GM06990 (cell line): ENCODE data around the gene DPAGT1.

Experiments used
- DNase-seq: peaks from one replicate; pipeline ENCODE4 v3.0.0-alpha.2; 2011; ENCODE audit not compliant: insufficient read length; ENCODE audit errors: extremely low read depth
- H3K27me3 ChIP-seq: replicated peaks from 2 replicates; pipeline ENCODE4 v1.6.0; 2011; ENCODE audit warnings: low read length; ENCODE audit not compliant: control insufficient read depth, insufficient read depth
- H3K36me3 ChIP-seq: 2 replicates; pipeline ENCODE4 v1.5.1; 2011; ENCODE audit warnings: low read length; ENCODE audit not compliant: control insufficient read depth, insufficient read depth
- H3K4me3 ChIP-seq: replicated peaks from 2 replicates; pipeline ENCODE4 v1.5.1; 2011; ENCODE audit warnings: low read depth, mild to moderate bottlenecking, control low read depth, low read length
- TF ChIP-seq, protein P1 (sequence below): IDR thresholded peaks from 2 replicates; pipeline ENCODE4 v1.5.1; 2011; ENCODE audit warnings: low read length, control low read depth, mild to moderate bottlenecking, inconsistent platforms; ENCODE audit not compliant: insufficient read depth, poor library complexity, severe bottlenecking

Gene DPAGT1

DNA sequence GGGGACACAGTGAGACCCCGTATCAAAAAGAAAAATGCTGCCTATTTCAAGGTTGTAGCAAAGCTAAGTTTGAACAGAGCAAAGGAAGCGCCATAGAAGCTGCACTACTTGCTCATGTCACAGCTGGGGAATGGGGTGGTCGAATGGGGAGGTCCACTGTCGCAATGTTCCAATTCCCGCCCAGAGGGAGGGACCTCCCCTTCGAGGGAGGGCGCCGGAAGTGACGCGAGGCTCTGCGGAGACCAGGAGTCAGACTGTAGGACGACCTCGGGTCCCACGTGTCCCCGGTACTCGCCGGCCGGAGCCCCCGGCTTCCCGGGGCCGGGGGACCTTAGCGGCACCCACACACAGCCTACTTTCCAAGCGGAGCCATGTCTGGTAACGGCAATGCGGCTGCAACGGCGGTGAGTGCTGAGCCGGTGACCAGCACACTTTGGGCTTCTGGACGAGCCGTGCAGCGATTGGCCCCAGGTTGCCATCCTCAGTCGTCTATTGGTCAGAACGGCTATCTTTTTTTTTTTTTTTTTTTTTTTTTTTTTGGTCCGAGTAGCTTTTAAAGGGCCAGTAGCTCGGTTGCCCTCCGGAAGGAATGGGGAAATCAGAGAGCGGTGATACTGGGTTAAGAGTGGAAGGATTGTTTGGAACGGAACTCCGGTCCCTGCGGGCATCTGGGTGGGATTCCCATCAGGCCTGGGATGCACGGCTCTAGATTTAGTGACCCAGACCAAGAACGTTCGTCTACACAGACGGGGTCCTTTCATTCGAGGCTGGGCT, 16.8 kb downstream of the DPAGT1 start, which contains the start of gene HMBS:
Gene HMBS (plus strand): TSS at position 219 of the 774 bp plus-strand sequence. CDS start 153 bp downstream, at position 372.
- peak; percentile 96 for DNase-seq
- Histone ChIP-seq H3K27me3 (no peaks in the 10 kb centered on the region), H3K36me3 (peaks cover 18% of the 10 kb centered on the region), H3K4me3 (peak within 1 kb of the TSS; percentile 91)
- TF ChIP-seq, protein P1, sequence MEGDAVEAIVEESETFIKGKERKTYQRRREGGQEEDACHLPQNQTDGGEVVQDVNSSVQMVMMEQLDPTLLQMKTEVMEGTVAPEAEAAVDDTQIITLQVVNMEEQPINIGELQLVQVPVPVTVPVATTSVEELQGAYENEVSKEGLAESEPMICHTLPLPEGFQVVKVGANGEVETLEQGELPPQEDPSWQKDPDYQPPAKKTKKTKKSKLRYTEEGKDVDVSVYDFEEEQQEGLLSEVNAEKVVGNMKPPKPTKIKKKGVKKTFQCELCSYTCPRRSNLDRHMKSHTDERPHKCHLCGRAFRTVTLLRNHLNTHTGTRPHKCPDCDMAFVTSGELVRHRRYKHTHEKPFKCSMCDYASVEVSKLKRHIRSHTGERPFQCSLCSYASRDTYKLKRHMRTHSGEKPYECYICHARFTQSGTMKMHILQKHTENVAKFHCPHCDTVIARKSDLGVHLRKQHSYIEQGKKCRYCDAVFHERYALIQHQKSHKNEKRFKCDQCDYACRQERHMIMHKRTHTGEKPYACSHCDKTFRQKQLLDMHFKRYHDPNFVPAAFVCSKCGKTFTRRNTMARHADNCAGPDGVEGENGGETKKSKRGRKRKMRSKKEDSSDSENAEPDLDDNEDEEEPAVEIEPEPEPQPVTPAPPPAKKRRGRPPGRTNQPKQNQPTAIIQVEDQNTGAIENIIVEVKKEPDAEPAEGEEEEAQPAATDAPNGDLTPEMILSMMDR = no peak

DNA sequence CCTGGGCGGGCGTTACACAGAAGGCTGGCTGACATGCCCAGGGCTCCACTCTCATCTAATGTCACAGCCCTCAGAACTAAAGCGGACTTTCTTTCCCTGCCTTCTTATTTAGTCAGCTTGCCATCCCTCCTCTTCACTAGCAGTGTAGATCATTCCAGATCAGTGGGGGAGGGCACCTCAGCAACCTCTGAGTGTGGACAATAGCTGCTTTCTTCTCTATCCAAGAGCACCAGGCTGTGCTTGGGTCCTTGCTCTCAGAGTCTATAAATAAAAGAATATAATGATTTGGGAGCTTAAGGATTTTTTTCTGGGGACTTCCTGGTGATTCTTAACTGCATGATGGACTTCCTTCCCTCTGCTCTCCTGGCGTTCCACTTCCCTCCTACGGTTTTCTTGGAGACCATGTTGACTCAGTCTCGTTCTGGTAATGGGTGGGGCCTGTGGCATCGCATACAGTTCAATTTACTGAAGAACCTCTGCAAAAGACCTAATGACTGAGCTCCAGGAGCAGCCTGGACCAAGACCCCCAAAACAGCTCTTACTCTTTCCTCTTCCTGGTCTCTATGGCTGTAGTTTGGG, 19.9 kb downstream of the DPAGT1 start:
- no peaks in the 10 kb centered on the region for H3K27me3 ChIP-seq
- no peak for DNase-seq
- TF ChIP-seq, protein P1 = no peak
- no peak overlapping the region for H3K4me3 ChIP-seq
- H3K36me3 ChIP-seq = peaks cover 30% of the 10 kb centered on the region

DNA sequence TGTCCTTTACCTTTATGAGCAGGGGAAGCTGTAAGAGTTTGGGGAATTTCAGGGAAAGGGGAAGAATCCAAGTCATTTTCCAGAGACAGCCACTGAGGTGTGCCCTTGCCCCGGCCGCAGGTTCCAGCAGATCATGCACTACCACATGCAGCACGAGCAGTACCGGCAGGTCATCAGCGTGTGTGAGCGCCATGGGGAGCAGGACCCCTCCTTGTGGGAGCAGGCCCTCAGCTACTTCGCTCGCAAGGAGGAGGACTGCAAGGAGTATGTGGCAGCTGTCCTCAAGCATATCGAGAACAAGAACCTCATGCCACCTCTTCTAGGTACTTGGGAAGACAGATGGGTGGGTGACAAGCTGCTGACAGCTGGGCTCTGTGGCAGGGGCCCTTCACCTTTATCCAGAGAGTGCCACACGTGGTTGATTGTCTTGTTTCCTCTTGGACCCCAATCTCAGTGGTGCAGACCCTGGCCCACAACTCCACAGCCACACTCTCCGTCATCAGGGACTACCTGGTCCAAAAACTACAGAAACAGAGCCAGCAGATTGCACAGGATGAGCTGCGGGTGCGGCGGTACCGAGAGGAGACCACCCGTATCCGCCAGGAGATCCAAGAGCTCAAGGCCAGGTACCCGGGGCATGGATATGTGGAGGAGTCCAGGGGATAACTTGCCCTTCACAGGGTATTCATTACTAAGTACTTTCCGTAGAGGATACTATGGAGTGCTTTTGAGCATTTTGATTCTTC, 22.8 kb downstream of the DPAGT1 start:
- DNase-seq = no peak
- peaks cover 30% of the 10 kb centered on the region for H3K36me3 ChIP-seq
- no peak overlapping the region for H3K4me3 ChIP-seq
- no peaks in the 10 kb centered on the region for H3K27me3 ChIP-seq
- TF ChIP-seq, protein P1 = no peak

DNA sequence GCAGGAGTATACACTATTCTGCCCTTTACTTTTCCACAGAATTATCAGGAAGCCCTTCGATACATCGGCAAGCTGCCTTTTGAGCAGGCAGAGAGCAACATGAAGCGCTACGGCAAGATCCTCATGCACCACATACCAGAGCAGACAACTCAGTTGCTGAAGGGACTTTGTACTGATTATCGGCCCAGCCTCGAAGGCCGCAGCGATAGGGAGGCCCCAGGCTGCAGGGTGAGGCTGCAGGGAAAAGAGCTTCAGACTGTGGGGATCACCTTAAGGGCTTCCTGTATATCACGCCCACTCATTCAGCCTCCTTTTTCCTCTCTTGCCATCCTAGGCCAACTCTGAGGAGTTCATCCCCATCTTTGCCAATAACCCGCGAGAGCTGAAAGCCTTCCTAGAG, 23.8 kb downstream of the DPAGT1 start:
- no peak for DNase-seq
- Histone ChIP-seq H3K36me3 (peaks cover 40% of the 10 kb centered on the region), H3K27me3 (no peaks in the 10 kb centered on the region), H3K4me3 (no peak overlapping the region)
- TF ChIP-seq, protein P1 = no peak

DNA sequence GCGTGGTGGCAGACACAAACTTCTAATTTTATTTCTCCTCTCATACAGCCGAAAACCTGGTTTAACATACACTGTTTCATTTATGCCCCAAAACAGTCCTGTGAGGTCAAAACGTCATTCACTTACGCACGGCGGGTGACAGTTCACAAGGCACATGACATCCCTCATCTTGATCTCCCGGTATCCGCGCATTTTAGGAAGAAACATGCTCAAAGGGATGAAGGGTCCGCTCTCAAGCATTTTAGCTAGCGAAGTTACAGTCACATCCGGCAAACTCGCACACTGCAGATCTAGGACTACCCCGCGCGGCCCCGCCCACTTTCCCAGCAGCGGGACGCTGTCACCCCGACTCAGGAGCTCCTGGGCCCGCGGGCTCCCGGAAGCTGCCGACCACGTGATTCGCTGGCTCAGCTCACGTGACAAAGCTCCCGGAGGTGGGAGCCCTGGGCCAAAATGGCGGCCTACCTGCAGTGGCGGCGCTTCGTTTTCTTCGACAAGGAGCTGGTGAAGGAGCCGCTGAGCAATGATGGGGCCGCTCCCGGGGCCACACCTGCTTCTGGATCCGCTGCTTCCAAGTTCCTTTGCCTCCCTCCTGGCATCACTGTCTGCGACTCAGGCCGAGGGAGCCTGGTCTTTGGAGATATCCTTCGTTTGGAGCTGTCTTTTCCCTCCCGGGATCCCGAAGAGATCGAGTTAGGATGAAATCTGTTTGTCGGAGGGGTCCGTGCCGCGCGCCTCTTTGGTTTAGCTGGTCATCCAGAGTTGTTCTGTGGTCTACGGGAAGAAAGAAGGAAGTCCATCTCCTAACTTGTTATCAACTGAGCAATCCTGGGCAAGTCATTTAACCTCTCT, 34.1 kb downstream of the DPAGT1 start, which contains the start of gene VPS11:
Gene VPS11 (plus strand): TSS at position 448 of the 852 bp plus-strand sequence. CDS start 6 bp downstream, at position 454.
- no peaks in the 10 kb centered on the region for H3K27me3 ChIP-seq
- DNase-seq = peak; percentile 97
- H3K36me3 ChIP-seq = peaks cover 5% of the 10 kb centered on the region
- TF ChIP-seq, protein P1 = no peak
- H3K4me3 ChIP-seq = peak within 1 kb of the TSS; percentile 99
